GM19035 (cell line): ENCODE measurements around the gene NMRAL1.

Source experiments
- ATAC-seq: cut with Tn5 transposase; IDR thresholded peaks from one replicate; pipeline ENCODE4 v1.9.1; 2021; ENCODE audit not compliant: unreplicated experiment

NMRAL1 gene

DNA sequence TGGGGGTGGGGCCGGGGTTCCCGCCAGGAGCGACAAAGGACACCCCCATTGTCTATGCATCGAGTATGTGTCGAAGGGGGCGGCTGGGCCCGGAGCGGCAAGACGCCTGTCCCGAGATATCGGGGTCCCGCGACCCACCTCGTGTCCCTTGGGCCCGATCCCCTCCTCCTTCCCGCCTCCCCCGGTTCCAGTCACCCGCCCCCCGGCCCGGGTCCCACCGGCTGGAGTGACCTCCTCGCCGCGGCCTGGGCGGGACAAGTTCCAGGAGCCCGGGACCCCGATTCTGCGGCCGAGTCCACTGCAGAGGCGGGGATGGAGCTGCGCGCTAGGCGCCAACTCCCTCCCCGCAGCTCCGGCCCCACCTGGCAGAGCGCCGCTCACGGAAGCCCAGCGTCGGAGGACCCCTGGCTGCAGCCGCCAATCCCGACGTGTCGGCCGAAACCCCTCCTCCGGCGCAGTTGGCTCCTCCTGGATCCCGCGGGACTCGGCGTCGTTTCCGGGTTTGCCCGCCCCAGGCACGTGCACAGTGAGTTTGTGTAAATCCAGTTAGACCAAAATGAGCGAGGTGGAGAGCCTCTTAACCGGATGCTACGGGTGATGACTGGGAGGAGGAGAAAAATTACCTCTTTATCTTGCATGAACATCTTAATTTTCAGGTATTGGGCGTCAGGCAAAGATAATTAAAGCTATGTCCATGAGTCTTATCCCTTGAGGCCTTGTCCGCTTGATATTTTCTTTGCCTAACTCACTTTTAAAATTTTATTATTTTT, at the start of gene NMRAL1:
TSS of gene NMRAL1 (minus strand) at position 434 of the 770 bp plus-strand sequence. CDS start 493 bp downstream, outside the sequence.
- ATAC-seq = no peak

DNA sequence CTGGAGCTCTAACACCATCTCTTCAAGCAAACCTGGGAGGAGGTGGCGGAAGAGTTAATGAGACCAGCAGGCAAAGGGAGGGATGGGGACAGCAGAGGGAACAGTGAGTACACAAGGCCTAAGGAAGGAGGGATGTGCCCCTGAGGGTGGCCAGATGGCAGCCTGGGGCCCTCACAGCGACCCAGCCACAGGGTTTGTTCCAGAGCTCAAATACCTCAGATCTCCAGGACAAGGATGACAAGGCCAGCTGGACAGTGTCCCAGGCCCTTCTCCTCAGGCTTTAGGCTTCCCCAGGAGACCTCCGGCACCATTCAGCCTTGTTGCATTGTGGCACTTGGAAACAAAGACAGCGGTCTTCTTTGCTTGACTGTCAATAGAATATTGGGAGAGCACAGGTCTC, 49.3 kb upstream of the NMRAL1 start:
- no peak for ATAC-seq

DNA sequence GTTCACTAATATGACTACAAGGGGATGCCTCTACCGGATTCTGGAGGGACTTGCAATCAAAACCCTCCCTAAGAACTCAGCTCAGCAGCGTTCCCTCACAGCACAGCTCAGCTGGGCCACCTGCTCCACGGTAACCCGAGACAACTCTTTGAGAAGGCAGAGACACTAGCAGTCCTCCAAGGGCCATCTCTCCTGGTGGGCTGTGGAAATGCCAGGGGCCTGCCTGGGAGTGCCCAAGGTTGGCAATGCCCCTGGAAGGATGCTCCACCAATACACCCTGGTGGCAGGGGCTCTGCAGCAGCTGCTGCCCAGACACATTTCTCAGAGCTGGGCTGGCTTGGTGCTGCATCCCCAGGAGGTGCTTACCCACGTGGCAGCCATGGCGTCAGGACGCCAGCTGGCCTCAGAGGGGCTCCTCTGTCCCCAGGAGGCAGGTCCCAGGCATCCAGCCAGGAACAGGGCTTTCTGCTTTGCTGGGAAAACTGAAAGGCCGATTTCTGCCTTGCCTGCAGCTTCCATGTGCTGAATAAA, 47.7 kb upstream of the NMRAL1 start:
- no peak for ATAC-seq

DNA sequence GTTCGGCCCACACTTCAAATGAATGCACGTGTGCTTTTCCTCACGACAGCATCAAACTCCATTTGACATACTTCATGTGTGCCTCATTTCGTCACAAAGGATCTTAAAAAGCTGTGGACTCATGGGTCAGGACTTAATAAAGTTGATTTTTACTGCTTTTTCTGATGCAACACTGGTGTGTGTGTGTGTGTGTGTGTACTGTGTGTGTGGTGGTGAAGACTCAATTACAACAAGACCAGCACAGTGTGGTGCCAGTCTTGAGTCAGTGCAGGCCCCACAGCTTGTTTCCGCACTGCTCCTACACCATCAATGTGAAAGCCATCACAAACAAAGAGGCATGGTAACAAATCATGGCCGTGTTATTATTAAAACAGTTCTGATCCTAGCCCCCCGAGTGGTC, 46.5 kb upstream of the NMRAL1 start:
- no peak for ATAC-seq

DNA sequence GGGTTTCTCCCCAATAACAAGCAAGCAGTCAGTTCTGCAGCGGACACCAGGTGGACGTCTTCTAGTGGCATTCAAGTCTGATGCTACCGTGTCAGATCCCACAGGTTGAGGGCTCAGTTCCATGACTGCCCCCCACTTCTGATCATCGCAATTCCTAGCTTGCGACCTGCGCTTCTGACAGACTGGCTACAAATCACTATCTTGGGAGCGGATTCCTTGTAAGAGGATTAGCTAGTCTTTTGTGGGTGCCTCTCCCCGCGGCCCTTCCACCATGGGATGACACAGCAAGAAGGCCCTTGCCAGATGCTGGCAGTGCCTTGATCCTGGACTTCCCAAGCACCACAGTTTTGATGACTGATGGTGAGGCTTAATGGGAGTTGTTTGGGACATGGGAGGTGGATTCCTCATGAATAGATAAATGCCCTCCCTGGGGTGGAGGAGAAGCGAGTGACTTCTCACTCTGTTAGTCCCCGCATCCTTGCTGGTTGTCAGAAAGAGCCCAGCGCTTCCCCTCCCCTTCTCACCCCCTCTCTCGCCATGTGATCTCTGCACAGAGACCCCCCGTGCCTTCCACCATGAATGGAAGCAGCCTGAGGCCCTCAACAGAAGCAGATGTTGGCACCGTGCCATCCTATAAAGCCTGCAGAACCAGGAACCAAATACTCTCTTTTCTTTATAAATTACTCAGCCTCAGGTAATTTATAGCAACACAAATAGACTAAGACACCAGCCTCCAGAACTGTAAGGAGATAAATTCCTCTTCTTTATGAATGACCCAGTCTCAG, 45.0 kb upstream of the NMRAL1 start:
- ATAC-seq = no peak

DNA sequence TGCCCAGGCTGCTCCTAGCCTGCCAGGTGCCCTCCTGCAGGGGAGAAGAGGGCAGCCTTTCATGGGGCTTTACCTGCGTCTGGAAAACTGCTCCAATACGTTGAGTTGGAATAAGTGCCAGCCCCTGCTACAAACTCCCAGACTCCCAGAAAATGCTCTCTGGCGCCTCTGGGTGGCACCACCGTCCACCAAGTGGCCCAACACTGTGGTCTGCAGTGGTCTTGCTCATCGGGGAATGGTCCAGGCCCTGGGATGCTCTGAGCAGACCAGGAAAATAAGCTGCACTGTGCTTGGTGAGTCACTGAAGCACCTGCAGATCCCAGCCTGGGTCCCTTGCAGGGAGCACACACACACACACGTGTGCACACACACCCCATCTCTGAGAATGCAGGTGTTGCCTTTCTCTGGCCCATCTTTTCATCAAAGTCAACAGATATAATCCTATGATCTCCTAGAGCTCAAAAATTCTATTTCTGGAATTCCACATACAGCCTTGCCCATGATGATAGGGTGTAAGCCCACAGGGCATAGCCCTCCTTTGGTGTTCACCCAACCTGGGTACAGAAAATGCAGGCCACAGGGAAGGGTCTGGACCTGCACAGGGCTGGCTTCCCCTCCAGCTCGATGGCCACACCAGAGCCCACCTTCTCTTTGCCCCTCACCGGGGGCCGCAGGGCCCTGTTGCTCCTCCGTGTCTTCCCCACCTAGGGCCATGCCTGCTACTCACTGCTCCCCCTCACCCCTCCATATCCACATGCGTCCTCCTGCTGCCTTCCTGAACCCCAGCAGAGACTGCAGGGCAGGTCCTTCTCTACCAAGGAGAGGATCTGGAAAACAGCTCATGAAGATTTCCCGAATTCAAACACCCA, 43.6 kb upstream of the NMRAL1 start:
- no peak for ATAC-seq

DNA sequence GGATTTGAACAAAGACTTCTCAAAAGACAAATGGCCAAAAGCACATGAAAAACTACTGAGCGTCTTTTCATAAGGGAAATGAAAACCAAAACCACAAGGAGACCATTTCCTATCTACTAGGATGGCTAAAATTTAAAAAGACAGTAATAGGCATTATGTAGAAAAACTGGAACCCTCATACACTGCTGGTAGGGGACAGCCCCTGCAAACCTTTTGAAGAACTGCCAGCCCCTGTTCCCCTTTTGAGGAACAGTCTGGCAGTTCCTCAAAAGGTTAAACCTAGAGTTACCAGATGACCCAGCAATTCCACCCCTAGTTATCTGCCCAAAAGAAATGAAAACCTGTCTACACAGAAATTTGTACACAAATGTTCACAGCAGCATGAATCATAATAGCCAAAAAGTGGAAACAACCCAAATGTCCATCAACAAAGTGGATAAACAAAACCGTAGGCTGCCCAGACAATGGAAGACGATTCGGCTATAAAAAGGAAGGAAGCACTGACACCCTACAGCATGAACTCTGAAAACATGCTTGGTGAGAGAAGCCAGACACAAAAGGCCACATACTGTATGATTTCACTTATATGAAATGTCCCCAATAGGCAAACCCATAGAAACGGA, 41.3 kb upstream of the NMRAL1 start:
- no peak for ATAC-seq

DNA sequence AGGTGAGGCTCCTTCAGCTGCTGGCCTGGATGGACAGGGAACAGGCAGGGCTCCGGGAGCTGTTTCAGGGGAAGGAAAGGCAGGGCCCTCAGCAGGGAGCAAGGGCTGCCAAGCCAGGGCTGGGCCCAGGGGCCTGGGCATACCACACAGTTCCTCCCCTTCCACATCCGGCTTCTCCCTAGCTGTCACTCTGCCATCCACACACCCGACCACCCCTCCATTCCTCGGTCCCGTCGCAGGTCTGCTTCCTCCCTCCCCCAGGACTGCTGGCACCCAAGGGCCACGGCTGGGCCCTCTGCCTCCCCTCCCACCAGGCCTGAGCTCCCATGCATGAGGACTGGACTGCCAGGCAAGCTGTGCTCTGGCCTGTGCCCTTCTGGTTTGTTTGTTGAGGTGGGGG, 40.2 kb upstream of the NMRAL1 start:
- ATAC-seq = no peak

DNA sequence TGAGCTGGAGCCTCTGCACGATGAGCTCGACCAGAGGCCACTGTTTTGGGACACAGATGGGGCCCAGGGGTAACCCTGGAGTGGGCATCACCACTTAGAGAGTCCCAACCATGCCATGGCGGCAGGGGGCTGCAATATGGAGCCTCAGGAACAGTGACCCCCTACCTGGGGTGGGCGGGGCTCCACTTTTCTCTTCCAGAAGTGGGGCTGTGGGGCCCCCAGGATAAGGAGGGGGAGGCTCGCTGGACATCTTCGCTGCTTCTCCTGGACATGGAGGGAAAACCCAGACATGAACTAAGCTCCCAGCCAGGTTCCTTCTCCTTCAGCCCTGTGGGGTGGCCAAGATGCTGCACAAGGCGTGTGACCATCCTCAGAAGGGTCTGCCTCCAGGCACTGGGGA, 39.5 kb upstream of the NMRAL1 start:
- no peak for ATAC-seq

DNA sequence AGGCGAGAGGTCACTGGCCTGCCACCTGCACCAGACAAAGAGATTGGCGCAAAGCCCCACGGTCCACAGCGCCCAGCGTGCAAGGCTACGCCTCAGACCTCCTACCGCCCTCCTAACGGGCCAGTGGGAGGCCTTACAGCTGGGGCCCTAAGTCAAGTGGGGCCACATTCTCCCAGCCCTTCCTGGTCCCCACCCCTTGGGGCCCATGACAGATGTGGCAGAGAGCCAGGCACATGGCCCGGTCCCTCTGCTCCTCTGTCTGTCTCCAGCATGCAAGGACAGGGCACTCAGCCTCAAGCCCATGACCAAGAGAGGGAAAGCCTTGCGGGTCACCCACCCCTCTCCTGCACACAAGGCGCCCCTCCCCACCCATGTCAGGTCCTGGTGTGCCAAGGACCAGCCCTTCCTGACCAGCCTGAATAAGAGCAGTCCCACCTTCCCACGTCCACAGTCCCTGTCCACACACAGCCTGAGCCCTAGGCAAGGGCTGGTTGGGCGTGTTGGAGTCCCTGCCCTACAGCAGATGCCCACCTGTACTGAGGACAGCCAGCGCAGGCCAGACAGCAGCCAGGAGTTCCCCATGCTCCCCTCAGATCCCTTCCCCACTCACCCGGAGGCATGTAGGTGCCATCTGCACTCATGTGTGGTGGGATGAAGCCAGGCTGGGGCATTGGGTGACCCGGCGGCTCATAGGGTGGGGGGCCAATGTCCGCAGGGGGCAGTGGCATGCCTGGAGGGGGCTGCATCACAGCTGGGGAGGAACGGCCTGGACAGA, 38.8 kb upstream of the NMRAL1 start:
- ATAC-seq = no peak

DNA sequence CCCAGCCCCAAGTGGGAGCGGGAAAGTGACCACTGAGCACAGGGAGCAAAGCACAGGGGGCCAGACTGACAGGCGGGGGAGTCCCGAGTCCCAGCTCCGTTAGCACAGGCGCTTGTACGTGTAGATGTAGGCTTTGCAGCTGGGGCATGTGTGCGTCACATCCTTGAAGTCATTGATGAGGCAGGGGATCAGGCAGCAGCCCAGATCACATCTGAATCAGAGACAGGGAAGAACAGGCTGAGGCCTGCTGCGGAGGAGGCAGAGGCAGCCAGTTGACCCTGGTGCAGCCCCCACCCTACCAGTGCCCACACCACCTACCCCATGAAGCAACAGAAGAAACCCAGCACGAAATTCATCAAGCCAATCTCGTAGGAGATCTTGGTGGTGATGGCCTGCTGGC, 38.0 kb upstream of the NMRAL1 start:
- no peak for ATAC-seq

DNA sequence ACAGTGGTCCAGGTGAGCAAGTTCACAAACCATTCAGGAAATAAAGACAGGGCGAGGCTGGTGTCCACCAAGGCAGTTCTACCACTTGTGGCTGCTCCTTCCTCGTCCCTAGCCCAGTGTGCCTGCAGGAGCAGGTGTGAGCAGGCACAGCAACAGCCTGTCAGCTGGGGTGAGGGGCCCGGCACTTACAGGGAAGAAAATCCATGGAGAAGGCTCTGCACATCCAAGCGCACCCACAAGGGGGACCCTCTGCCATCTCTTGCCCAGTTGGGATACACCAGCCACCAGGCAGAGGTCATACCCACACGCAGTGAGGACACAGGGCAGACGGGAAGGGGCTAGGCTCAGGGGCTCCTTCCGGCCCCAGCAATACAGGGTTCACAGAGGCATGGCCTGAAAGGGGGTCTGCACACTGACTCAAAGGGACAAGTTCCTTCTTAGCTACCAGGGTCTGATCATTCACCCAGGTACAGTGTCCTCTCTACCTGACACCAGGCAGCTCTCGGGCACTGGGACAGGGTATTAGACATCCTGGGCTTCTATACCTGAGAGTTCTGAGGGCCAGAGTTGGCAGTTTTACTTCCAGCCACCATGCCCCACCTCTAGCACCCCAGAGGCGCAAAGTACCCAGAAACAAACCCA, 37.1 kb upstream of the NMRAL1 start:
- no peak for ATAC-seq

DNA sequence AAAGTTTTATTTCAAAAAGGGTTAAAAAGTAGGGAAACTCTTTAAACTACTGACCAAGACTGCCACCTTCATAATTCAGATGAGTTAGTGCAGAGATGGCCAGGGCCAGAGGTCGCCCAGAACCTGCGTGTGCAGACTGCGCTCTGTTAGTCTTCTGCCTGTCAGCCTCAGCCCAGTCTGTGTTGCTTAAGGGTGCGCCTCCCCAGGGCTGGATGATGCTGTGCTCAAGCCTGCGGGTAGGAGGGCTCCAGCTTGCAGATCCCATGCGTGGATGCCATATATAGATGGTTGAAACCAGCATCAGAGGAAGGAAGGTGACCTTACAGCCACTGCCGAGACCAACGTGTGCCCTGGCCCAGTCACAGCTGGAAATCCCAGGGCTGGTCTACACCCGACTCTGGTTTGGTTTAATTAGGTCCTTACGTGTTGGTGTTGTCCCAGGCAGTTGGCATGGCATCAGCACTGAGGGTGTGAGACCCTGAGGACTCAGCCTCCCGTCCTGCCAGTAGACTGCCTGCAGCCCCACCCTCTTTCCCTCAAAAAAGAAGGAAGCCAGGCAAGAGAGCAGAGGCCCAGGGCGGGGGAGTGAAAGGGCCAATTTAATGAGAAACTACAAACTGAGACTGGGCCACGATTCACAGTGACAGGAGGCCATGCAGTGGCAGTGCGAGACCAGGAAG, 36.5 kb upstream of the NMRAL1 start:
- no peak for ATAC-seq

DNA sequence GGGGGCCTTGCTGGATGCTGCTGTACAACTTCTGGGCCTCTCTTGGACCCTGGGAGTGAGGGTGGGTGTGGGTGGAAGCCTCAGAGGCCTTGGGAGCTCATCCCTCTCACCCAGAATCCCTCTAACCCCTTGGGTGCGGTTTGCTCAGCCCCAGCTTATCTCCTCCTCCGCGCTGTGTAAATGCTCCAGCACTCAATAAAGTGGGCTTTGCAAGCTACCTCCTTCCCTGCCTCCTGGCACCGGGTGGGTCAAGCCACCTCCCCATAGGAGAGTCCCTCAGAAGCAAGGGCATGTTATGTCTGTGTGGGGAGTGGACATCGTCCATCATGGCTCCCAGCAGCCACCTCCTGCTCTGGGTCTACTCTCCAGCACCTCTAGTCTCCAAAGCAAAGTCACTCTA, 35.7 kb upstream of the NMRAL1 start:
- no peak for ATAC-seq

DNA sequence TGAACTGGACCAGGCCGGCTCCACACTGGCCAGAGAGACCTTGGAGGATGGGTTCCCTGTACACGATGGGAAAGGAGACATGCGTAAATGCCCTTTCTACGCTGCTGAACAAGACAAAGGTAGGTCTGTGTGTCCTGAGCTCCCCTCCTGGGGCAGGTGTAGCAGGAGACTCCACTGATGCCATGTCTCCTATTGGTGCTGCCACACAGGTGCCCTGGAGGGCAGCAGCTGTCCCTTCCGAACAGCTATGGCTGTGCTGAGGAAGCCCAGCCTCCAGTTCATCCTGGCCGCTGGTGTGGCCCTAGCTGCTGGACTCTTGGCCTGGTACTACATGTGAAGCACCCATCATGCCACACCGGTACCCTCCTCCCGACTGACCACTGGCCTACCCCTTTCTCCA, 35.0 kb upstream of the NMRAL1 start:
- ATAC-seq = no peak

DNA sequence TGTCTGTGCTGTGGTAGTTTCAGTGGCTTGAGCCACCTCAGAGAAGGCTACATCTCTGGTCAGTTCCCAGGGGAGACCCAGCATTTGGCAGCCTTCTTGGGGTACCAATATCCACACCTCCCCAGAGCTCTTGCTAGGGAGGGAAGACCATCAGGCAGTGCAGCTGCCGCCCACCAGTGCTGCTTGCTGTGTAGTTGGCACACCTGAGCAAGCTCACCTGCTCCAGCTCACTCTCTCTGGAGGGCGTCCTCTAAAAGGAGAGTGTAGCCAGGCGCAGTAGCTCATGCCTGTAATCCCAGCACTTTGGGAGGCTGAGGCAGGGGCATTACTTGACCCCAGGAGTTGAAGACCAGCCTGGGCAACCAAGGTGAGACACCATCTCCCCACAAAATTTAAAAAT, 34.4 kb upstream of the NMRAL1 start:
- no peak for ATAC-seq

DNA sequence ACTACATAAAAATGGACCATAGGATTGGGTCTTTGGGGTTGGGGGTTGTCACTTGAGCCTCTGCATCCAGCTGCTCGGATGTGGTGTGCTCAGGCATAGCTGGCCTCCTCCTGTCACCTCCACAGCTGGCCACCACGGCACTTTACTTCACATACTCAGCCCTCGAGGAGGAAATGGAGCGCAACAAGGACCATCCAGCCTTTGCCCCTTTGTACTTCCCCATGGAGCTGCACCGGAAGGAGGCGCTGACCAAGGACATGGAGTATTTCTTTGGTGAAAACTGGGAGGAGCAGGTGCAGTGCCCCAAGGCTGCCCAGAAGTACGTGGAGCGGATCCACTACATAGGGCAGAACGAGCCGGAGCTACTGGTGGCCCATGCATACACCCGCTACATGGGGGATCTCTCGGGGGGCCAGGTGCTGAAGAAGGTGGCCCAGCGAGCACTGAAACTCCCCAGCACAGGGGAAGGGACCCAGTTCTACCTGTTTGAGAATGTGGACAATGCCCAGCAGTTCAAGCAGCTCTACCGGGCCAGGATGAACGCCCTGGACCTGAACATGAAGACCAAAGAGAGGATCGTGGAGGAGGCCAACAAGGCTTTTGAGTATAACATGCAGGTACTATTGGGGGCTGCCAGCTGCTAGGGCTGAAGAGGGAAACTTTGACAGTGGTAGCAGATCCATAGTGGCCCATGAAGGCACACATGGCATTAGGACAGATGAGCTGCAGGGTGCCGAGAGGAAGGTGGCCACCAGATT, 33.3 kb upstream of the NMRAL1 start:
- no peak for ATAC-seq

DNA sequence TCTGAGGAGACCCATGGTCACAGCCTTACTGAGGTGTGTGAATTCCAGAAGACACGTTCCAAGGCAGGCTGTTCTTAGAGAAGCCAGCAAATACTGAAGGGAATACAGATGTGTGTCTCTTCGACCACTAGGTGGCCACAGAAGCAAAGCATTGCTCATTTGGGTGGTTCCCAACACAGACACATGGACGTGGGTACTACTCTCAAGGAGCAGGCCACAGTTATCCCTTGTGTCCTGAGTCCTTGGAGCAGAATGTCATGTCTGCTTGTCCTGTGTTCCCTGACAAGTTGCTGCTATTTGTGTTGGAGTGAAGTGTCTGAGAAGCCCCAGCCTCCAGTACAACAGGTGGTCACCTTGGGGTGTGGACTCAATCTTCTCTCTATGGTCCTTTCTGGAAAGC, 32.0 kb upstream of the NMRAL1 start:
- no peak for ATAC-seq
